ENCODE data around the gene CARD11. TPM values are rescaled to one million over a fixed set of nuclear protein-coding genes. Genes with fewer than 3 reads are reported as not detected.

The CARD11 gene
- total RNA-seq, 4 donors from 2014 or later = 0.96 to 47.5 (median 6.6) TPM

- 70 to 100% methylated on average over 1 to 9 of the region's 9 CpGs for WGBS, 2 donors (ENCODE audit: low coverage in 1 of 2)
- in situ Hi-C loops (cut with MboI; ENCODE audit: low pct_ligation_motif_present in 1 of 4, low pct_unique_long_range_greater_than_20kb in 1 of 4, low sequenced_read_pairs in 3 of 4) = no loop called here
These were observed 14.5 kb downstream of the CARD11 start for GRCh38 chr7:3029138-3029537.

GRCh38 chr7:3028758-3029093 lies 14.9 kb downstream of the CARD11 start:
- no peak overlapping the region for H3K4me3 ChIP-seq
- intact Hi-C loops (cut with DNase I; ENCODE audit: low total_unique reads) = no loop called here
- no peaks in the 10 kb centered on the region for H3K36me3 ChIP-seq
- no peak for DNase-seq
- 71 to 72% methylated on average over 5 of the region's 5 CpGs for WGBS, 2 donors (ENCODE audit: low coverage in 1 of 2)
- H3K27me3 ChIP-seq = peaks cover 13% of the 10 kb centered on the region
- H3K4me1 ChIP-seq = peaks cover 0 to 10% (median 2%) of the 10 kb centered on the region in 4 donors
- no peak overlapping the region for H3K27ac ChIP-seq
- in situ Hi-C loops (cut with MboI; ENCODE audit: low pct_ligation_motif_present in 1 of 4, low pct_unique_long_range_greater_than_20kb in 1 of 4, low sequenced_read_pairs in 3 of 4) = no loop called here
- H3K9me3 ChIP-seq = peaks cover 0 to 5% of the 10 kb centered on the region in 2 donors
- TF ChIP-seq, protein P1, sequence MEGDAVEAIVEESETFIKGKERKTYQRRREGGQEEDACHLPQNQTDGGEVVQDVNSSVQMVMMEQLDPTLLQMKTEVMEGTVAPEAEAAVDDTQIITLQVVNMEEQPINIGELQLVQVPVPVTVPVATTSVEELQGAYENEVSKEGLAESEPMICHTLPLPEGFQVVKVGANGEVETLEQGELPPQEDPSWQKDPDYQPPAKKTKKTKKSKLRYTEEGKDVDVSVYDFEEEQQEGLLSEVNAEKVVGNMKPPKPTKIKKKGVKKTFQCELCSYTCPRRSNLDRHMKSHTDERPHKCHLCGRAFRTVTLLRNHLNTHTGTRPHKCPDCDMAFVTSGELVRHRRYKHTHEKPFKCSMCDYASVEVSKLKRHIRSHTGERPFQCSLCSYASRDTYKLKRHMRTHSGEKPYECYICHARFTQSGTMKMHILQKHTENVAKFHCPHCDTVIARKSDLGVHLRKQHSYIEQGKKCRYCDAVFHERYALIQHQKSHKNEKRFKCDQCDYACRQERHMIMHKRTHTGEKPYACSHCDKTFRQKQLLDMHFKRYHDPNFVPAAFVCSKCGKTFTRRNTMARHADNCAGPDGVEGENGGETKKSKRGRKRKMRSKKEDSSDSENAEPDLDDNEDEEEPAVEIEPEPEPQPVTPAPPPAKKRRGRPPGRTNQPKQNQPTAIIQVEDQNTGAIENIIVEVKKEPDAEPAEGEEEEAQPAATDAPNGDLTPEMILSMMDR (IDR thresholded peaks at IDR 0.05) = no peak

More at GRCh38 chr7:3029138-3029537, 14.5 kb downstream of the CARD11 start:
- Histone ChIP-seq H3K4me1 (peaks cover 0 to 10% (median 2%) of the 10 kb centered on the region in 4 donors), H3K36me3 (no peaks in the 10 kb centered on the region), H3K27ac (no peak overlapping the region), H3K27me3 (peaks cover 13% of the 10 kb centered on the region), H3K4me3 (no peak overlapping the region), H3K9me3 (peaks cover 0 to 5% of the 10 kb centered on the region in 2 donors)
- TF ChIP-seq, protein P1 (IDR thresholded peaks at IDR 0.05) = no peak
- TF ChIP-seq POLR2A (IDR thresholded peaks at IDR 0.05) (no peak), EP300 (IDR thresholded peaks at IDR 0.05; ENCODE audit: low read depth) (no peak), POLR2AphosphoS5 (IDR thresholded peaks at IDR 0.05) (no peak)
- DNase-seq = no peak
- intact Hi-C loops (cut with DNase I; ENCODE audit: low total_unique reads) = no loop called here

- TF ChIP-seq, protein P1 (IDR thresholded peaks at IDR 0.05) = no peak
- no peak for TF ChIP-seq POLR2A (IDR thresholded peaks at IDR 0.05)
- TF ChIP-seq POLR2AphosphoS5 (IDR thresholded peaks at IDR 0.05) = no peak
- Histone ChIP-seq H3K27me3 (peaks cover 13% of the 10 kb centered on the region), H3K27ac (no peak overlapping the region), H3K9me3 (peaks cover 0 to 5% of the 10 kb centered on the region in 2 donors), H3K4me3 (no peak overlapping the region), H3K4me1 (peaks cover 0 to 10% (median 2%) of the 10 kb centered on the region in 4 donors), H3K36me3 (no peaks in the 10 kb centered on the region)
- in situ Hi-C loops (cut with MboI; ENCODE audit: low pct_ligation_motif_present in 1 of 4, low pct_unique_long_range_greater_than_20kb in 1 of 4, low sequenced_read_pairs in 3 of 4) = no loop called here
- intact Hi-C loops (cut with DNase I; ENCODE audit: low total_unique reads) = no loop called here
- 9 to 25% methylated on average over 11 to 14 of the region's 14 CpGs for WGBS, 2 donors (ENCODE audit: low coverage in 1 of 2)
- DNase-seq = peak; percentile 14
These were observed 15.5 kb downstream of the CARD11 start for GRCh38 chr7:3028071-3028757.

GRCh38 chr7:3027005-3027845 lies 16.4 kb downstream of the CARD11 start:
- Histone ChIP-seq H3K4me3 (no peak overlapping the region), H3K27me3 (peaks cover 13% of the 10 kb centered on the region), H3K36me3 (no peaks in the 10 kb centered on the region), H3K9me3 (peaks cover 0 to 5% of the 10 kb centered on the region in 2 donors), H3K4me1 (peaks cover 0 to 10% (median 2%) of the 10 kb centered on the region in 4 donors), H3K27ac (no peak overlapping the region)
- 56 to 58% methylated on average over 12 to 20 of the region's 20 CpGs for WGBS, 2 donors (ENCODE audit: low coverage in 1 of 2)
- in situ Hi-C loops (cut with MboI; ENCODE audit: low pct_ligation_motif_present in 1 of 4, low pct_unique_long_range_greater_than_20kb in 1 of 4, low sequenced_read_pairs in 3 of 4) (no loop called here), intact Hi-C loops (cut with DNase I; ENCODE audit: low total_unique reads) (no loop called here)
- DNase-seq = no peak
- no peak for TF ChIP-seq EP300 (IDR thresholded peaks at IDR 0.05; ENCODE audit: low read depth)
